Germinal center (tissue), 1 donor: ENCODE results near the gene ZBTB20.
"Not testable (repeated sequence)": the region's sequence is repeated elsewhere in the genome, so short reads cannot be mapped to it uniquely, and the experiment has no call there.

ENCODE experiments used
- DNase-seq: peaks from one replicate; pipeline ENCODE4 v3.0.0; 2012; ENCODE audit warnings: mixed read lengths, low spot score

Gene ZBTB20

DNA sequence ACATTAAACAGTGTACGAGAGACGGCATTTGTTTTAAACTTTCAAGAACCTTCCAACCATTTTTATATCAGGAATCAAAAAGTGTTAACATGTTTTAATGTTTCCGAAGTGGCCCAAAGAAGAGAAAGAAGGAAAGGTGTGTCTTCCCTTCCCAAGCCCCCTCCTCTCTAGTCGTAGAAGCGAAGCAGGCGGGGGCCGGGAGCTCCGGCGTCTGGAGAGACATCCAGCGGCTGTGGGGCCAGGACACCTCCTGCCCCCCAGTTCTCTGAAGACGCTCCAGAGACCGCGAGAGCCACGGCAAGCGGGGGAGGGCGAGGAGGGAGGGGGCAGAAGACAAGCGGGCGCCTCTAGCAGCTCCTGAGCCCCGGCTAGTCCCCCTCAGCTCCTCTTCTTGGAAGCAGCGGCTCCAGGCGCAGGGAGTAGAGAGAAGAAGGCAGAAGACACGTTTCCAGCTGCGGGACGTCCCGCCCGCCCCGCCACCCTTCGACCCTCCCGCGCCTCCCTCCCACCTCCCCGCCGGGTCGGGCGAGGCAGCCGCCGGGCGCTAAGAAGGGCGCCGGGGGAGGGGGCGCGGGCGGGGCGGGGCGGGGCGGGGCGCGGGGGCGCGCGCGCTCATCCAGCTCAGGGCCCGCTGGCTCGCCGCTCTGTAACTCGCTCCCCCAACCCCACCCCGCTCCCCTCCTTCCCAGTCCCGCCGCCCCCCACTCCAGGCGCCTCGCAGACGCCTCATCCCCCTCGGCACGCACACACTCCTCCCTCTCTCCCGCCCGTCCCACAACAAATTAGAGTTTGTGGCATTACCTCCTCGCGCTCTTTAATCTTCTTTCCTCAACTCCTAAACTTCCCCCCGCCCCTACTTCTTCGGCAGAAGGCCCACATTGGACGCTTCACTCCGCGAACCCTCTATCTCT is at the start of gene ZBTB20:
TSS of gene ZBTB20 (minus strand) at position 871 of the 911 bp plus-strand sequence.
- DNase-seq = peak; percentile 69

DNA sequence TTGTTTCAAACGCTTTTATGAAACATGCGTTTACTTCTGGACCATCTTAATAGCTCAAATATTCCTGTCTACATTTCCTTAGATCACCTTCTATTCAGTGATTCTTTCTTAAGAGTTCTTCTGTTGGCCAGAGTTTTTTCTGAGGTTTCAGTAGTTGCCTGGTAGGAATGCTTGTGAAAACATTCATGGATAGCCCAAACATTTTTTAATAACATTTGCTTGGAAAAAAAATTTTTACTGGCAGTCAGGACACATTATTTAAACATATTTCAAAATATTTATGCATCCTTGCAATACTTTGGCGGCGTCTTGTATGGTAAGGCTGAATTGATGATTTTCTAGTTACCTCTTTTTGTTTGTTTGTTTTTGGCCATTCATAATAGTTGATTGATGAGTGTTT is 47.4 kb upstream of the ZBTB20 start:
- no peak for DNase-seq

DNA sequence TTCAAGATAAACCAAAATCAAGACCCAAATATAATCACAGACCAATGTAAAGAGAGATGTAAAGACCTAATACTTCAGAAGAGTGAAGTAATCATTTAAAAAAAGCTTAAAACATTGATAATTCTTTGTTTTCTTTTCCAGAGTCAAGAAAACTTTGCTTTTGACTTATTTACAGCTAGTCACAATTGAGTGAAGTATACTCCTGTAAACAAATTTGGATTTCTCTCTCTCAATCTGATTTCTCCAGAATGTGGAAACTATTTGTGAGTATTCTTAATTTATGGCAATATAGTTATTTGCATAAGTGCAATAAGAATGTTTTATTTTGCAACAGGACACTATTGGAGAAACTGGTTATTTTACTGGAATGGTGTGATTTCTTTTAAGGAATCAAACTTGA is 43.7 kb upstream of the ZBTB20 start:
- no peak for DNase-seq

DNA sequence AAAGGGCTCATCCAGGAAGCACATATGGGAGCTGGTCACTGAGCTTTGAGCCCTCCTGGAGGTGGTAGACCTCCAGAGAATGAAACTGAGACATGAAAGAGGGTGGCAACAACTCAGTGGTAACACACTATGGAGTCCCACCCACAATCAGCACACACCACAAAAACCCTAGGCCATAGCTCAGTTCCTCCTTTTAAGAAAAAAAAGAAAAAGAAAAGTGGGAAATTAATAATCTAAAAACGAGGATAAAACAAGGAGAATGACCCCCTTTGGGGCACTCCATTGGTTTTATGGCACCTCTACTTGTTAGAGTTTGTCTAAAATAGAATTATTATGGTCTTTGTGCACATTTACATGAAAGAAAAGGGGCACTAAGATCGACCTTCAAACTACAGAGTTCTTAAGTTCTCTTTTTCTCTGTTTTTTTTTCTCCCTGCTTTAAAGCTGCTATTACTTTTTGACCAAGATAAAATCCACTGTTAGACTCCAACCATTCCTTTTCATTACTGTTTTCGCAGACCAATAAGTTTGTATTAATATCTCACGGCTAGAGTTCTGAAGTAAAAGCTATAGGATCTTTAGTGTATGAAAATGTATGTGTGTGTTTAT is 40.2 kb upstream of the ZBTB20 start:
- no peak for DNase-seq

DNA sequence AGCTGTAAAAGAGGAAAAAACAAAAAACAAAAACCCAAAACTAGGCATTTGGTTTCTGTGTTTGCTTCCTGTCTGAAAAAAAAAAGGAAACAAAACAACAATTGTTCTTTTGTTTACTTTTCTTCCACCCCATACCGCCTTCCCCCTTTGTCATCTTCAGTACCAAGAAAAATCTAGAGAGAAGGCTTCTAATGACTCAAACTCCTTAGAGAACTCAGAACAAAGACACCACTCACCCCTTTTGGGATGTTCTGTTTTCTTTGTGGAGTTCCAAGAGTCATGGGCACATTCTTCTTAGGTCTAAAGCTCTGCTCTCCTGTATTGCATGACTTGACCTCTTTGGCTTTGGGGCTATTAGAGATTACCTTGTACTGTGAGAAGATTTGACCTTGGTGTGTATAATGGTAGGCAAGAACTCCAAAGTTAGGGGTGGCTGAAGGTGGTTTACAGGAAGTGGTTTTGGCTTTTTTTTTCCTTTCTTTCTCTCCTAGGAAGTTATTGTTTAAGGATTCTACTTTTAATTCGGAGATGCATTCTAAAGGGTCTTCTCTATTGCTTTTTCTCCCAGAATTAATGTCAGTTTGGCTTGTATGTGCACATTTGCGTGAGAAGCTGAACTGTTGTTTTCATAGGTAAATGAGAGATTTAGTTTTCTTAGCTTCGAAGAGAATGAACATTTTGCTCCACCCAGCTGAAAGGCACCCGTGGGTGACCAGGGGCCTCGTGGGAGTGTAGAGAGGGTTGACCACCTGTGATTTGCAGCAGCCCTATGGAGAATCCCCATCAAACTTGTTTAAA is 39.5 kb upstream of the ZBTB20 start:
- DNase-seq = no peak

DNA sequence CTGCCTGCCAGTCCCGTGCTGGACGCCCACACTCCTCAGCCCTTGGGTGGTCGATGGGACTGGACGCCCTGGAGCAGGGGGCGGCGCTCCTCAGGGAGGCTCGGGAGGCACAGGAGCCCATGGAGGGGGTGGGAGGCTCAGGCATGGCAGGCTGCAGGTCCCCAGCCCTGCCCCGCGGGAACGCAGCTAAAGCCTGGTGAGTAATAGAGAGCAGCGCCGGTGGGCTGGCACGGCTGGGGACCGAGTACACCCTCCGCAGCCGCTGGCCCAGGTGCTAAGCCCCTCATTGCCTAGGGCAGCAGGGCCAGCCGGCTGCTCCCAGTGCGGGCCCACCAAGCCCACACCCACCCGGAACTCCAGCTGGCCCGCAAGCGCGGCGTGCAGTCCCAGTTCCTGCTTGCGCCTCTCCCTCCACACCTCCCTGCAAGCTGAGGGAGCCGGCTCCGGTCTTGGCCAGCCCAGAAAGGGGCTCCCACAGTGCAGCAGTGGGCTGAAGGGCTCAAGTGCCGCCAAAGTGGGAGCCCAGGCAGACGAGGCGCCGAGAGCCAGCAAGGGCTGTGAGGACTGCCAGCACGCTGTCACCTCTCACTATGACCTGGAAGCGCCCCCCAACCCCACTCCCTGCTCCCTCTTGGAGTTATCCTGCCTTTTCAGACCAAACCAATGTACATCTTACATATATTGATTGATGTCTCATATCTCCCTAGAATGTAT is 37.9 kb upstream of the ZBTB20 start:
- DNase-seq = not testable (repeated sequence)

DNA sequence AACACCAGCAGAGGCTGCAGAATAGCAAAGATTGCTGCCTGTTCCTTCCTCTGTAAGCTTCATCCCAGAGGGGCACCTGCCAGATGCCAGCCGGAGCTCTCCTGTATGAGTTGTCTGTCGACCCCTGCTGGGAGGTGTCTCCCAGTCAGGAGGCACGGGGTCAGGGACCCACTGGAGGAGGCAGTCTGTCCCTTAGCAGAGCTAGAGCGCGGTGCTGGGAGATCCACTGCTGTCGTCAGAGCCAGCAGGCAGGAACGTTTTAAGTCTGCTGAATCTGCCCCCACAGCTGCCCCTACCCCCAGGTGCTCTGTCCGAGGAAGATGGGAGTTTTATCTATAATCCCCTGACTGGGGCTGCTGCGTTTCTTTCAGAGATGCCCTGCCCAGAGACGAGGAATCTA is 31.8 kb upstream of the ZBTB20 start:
- DNase-seq = not testable (repeated sequence)

DNA sequence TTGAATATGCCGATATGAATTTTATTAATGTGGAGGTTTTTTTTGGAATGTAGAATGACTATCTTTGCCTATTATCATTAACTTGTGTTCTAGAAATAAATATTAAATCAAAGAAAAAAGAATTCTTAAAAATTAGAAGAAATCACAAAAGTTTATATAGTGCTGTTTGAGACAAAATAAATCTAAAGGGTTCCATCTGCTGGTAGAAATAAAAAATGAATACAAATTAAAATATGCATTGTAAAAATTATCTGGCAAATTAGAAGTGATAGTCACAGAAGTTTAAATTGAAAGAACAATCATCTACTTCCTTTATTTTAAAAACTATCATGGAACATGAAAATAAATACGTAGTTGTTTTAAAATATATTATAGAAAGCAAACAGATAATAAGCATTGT is 22.7 kb upstream of the ZBTB20 start:
- DNase-seq = no peak

DNA sequence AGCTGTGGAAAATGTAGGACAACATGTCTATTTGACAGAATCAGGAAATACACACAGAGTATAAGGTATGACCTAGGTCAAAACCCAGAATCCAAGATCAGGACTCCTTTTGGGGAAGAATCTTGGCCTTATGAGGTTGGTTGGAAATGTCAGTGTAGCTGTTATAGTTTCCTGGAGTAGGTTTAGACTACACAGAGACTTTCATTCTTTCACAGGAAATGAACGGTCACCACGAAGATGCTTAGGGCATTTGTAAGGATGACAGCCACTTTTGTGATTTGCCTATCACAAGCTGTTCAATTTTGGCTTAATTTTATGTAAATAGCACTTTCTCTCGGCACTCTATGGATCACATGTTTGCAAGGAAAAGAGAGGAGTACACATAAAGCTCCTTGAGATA is 18.6 kb upstream of the ZBTB20 start:
- DNase-seq = no peak

DNA sequence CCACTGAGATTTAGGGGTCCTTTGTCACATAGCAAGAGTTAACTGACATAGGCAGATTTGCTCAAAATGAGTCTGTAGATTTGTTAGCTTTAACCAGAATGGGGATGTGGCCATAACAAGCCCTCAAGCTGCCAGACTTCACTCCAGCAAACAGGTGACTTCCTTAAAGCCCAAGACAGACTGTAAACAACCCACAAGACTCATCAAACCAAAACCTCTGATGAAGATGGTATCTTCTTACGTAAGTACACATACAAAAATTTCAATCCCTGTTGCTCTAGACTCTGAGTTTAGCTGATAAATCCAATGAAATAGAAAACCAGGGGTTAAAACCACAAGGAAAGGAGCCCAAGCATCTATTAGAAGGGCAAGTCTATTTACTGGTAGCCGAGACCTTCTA is 18.2 kb upstream of the ZBTB20 start:
- DNase-seq = no peak

DNA sequence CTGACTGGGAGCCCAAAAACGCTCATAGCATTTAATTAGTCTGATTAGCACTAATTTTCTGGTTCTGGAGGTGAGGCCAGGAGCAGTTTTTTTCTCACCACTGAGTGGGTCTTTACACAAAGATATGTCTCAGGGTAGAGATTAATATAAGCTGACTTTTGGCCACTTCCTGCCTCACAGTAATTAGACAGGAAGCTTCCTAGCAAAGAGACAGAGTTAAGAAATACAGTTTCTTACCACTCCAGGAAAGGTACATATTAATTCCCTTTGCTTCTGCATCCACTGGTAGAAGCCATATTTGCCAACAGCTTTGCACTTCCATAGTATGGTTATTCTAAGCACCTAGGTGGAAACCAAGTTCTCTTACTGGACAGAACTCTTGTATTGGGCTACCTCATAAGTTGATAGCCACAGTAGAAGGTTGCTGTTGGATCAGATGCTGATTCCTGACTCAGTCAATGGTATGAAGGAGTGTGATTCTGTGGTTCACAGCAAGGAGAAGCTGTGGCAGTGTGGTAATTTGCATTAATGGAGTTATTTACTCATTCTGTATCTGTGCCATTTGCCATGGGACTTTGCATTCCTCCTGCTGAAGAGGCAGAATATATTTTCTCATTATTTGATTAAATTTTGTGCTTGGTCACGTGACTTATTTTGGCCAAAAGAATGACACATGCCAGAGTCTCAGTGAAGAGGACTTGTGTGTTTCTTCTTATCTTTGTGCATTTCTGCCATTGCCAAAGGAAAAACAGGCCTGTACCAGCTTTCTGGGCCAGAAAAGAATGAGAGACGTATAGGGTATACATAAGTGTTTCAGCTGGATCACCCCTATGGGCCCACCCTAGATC is 17.5 kb upstream of the ZBTB20 start:
- no peak for DNase-seq

DNA sequence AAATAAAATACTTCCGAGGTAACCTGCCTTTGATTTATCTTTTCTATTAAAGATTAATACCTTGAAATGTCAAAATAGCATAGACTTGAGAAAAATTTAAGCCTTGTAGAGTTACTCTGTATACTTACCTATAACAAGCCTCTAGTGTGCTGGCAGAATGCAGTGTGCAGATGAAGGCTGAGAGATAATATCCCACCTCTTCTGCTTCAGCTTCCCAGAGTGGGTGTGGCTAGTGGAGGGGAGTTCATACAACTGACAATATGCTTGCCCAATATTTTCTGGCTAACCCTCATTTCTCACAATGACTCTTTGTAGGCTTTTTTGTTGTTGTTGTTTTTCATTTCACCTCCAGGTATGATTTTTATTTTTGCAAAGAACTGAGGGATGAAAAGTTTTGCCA is 15.7 kb upstream of the ZBTB20 start:
- no peak for DNase-seq

DNA sequence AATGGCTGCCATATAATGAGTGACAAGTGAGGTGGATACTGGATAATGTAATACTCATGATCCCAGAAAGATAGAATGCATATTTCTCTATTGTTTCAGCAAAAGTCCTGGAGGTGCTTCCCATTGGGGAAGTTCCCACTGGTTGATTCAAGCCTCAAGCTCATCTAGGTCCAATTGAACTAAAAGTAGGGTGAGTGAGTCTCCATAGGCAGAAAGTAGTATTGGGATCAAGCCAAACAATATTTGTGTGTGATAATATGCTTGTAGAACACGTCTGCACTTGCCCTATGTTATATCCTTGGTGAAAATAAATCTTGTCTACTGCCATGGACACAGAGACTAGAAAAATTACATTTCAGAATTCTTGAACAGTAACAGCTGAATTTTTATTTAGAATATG is 14.8 kb upstream of the ZBTB20 start:
- DNase-seq = no peak

DNA sequence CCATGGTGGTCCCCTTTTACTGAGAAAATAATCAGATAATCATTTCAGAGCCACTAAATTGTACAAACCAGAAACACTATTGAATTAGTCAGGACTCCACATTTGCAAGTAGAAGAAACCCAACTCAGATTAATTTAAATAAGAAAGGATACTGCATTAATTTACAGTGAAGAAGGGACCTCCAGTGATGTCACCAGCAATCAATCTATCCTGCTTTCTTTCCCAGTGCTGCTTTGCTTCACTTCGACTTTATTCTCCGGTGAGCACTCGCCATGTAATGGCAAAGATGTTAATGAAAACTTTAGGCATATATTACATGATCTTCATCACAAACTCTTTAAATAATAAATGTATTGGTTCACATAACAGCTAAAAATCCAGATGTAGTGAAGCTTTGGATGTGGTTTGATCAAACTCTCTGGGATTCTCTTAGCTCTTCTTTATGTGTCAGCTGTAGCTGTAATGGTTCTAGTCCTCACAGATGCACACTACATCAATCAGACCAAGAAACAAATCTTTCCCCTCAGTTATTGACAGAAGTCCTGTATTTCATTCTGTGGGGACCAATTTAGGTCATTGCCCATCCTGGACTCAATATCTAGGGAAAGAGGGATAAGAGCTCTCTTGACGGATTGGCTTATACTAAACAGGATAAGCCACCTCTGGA is 14.2 kb upstream of the ZBTB20 start:
- DNase-seq = no peak

DNA sequence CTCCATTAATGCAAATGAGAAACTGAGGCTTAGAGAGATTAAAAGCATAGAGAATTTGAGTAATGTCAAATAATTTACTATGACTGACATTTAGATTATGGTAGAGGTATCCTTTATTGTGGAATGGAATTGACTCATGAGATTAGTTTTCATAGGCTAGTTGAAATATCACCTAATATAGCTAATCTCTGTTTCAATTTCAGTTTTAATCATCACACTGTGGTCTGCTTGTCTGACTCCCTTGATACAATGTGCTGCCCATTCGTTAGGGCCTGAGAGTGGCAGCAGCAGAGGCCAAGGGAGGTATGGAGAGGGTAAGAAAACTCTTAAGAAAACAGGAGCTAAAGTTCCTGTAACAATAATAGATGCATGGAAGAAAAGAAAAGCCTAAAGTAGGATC is 13.2 kb upstream of the ZBTB20 start:
- no peak for DNase-seq

DNA sequence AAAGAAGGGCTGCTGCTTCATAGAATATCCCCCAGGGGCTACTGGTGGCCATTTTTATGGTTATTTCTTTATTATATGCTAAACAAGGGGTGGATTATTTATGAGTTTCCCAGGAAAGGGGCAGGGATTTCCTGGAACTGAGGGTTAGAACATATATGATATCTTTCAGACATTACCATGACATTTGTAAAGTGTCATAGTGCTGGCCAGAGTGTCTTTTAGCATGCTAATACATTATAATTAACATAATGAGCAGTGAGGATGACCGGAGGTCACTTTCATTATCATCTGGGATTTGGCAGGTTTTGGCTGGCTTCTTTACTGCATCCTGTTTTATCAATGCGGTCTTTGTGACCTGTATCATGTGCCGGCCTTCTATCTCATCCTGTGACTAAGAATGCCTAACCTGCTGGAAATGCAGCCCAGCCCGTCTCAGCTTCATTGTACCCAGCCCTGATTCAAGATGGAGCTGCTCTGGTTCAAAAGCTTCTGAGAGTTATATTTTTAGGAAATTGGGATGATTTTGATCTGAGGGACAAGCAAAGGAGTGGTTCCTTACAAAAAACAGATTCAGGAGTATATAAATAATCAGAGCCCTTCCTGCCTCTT is 9.1 kb upstream of the ZBTB20 start:
- no peak for DNase-seq

DNA sequence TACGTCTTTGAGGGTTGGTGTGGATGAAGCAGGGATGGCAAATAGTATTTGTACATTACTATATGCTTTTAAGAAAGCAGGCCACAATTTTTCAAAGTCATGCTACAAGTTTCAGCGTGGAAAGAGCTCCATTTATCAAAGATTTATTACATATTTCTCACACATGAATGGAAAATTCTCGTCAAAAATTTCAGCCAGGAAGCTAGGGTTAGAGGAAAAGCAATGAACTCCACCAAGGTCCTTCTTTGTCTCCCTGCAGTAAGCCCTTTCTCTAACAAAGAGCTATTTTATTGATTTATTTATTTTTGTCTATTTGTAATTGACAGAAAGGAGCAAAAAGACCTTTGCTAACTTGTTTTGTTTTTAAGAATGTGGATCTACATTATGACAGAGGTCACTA is 7.5 kb upstream of the ZBTB20 start:
- no peak for DNase-seq

DNA sequence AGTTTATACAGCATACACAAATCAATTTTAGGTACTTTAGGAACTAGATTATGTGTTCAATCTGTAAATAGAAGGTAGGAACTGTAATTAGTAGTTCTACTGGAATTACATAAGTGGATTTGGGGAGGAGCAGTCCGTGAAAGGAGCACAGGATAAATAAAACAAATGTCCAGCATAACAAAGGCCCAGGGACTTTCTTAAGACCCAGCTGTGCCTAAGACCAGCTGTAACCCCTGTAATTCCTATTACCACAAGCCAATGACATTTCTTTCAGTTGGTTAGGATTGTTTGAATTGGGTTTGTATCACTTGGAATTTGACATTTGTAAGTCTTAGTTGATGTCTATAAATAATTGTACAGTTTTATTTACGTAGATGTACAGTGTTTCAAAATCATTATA is 4.8 kb upstream of the ZBTB20 start:
- no peak for DNase-seq

DNA sequence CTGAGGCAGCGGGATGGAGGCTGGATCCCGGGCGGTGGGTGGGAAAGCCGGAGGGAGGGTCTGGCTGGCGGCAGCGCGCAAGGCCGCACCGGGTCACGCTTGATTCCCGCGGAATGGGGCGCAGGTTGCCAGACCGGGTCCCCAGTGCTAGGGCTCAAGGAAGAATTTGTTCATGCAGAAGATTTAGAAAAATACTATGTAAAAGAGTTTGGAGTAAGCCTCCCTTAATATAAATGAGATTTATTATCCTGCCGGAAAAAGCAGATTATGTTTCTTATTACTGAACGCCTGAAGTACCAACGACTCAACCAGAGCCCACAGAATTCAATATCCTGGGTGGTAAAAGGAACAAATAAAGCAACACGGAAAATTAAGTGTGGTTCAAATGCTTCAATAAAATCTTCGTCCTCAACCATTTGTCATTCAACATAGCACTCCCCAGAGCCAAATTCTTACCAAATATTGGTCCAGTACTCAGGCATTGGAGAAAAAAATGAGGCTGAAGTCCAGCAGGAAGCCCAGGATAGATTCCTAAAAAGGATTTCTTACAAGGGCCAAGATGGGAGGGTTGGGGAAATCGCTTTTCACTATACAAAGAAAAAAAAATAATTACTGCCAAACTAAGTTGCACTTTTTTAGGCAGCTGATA is 1.2 kb upstream of the ZBTB20 start:
- no peak for DNase-seq
